NT2/D1 (cell line): ENCODE data around the gene PLXNB2.

Source experiments
- SUZ12 ChIP-seq: IDR thresholded peaks from 2 replicates; pipeline ENCODE4 v1.6.1; 2011; ENCODE audit not compliant: insufficient read length, insufficient read depth; ENCODE audit errors: extremely low read depth
- YY1 ChIP-seq: IDR thresholded peaks from 2 replicates; pipeline ENCODE4 v1.6.1; 2011; ENCODE audit not compliant: insufficient read length, insufficient read depth

GRCh38 chr22:50292643-50293440 is 14.6 kb downstream of the PLXNB2 start:
- TF ChIP-seq YY1 (no peak), SUZ12 (no peak)
